NCI-H526 (cell line): ENCODE data around the gene MGAT4C.

Source experiments
- DNase-seq, 2 experiments: peaks; one replicate each; lab custom pipeline; 2025; lab: John Stamatoyannopoulos, UW

MGAT4C gene

GRCh38 chr12:85975716-85976115, 280.5 kb downstream of the MGAT4C start:
- DNase-seq, result no peak

DNA sequence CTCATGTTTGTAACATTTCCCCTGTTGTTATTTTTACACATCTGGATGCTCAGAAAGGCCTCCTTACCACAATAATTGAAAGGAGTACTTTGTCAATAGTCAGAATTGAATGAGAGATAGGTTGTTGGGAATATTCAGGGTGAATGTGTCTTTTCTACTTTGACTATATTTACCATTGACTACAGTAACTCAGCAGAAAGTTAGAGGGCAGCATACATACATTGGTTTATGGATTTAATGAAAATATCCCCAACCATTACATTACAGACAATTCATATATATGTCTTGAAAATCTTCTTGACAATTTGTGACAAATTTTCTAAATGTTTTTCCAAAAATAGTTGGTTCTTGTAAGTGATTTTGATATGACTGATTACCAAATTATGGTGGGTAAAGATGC, 284.4 kb downstream of the MGAT4C start:
- no peak for DNase-seq

DNA sequence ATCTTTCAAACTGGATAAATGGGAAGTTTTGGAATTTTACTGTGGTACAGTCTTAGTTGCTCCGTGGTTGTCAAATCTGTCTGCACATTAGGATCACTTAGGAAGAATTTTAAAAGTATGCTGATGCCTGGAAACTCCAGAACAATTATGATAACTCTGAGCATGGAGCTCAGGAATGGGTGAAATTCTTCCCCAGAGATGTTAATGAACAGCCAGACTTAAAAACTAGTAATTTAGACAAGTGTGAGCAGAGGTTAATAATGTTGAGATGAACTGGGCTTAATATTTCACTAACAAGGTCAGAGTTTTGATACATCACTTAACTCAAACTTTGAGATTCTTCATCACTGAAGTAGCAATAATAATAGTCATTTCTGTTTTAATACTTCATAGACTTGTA, 287.6 kb downstream of the MGAT4C start:
- DNase-seq, result no peak

DNA sequence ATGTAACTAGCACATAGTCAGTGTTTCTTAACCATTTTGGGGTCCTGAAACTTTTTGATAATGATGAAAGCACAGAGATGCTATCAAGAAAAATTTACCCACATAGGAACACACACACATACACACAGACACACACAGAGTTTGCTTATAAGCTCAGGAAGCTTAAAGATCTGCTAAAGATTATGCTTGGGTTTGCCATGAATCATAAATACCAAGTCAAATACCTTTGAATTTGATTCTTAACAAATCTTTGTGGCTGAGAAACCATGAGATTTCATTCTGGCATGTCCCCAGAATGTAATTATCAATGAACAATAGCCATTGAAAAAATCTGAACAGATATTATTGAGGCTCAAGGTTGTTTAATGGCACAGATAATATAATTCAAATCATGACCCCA, 292.9 kb downstream of the MGAT4C start:
- no peak for DNase-seq

GRCh38 chr12:85956081-85956480, 300.1 kb downstream of the MGAT4C start:
- DNase-seq, result no peak

GRCh38 chr12:85955127-85955526, 301.1 kb downstream of the MGAT4C start:
- DNase-seq, result peak in 1 of 2 experiments; percentile 1

DNA sequence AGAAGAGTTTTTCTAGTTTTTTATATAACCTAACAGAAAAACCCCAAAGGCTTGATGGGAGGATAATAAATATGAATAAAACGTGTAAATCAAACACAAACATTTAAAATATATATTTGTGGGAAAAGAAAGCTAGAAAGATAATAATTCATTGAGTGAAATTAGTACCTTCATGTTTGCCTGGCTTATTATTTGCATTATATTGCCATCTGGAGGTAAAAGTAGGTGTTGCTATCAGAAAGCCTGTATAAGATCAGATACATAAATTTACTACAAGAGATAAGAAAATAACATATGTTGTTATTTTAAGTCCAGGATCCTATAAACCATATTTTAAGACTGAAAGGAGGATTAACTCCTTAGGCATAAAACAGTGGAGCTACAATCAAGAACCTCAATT, 304.4 kb downstream of the MGAT4C start:
- DNase-seq, result peak; percentile 10 to 44

GRCh38 chr12:85949253-85949652, 306.9 kb downstream of the MGAT4C start:
- DNase-seq, result peak in 1 of 2 experiments; percentile 17

DNA sequence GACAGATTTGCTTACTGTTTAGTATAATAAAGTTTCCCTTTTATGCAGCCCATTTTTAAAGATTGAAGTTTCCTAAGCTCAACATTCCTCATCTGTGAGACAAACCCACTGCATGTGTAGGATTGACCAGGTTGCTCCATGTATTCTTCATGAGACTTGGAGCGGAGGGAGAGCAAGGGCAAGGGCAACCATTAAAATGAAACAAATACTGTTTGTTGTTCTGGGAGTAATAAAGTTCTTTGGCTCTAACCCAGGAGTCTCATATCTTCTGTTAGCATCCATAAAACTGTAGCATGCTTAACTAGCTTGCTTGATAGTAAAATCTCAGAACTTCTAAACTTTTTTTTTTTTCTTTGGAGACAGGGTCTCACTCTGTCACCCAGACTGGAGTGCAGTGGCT, 307.9 kb downstream of the MGAT4C start:
- DNase-seq, result no peak

DNA sequence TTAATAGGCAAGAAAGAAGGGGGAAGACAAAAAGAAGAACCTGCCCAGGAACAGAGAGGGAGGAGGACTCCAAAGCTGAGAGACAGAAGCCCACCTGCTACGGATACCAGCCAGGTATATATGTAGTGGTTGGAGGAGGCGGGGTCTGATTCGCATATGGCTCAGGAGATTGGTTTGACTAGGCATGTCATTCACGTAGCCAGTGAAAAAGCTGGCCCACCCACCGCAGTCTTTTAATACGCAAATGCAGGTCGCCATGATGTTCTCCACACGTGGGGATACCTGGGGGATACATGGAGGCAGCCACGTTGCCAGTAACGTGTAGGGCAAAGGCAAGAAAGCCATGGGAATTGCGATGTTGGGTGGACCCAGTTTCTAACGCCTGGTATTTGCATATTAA, 308.9 kb downstream of the MGAT4C start:
- no peak for DNase-seq

GRCh38 chr12:85946375-85946774, 309.8 kb downstream of the MGAT4C start:
- no peak for DNase-seq

GRCh38 chr12:85927166-85927565, 329.0 kb downstream of the MGAT4C start:
- no peak for DNase-seq

DNA sequence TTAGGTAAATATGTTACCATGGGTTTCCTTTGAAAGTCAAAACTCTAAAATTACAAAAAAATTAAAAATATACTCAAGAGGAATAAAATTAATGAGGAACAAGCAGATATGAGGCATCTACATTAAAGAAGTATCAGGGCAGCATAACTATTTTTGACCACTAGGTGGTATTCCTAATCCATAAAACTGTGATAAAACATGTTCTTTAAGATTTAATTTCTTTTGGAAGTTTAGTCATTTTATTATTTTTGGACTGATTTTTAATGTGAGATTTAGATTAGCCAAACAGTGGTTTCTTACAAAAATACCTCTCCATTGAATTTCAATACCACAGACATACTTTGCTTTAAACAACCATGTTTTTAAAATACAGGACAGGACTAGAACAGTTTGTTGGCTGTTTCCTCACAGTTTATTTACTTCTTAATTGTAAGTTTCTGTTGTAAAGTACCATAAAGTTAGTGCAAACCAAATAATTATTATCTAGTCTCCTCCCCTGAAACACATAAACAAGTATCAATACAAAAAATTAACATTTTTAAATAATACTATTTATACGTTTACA, 332.3 kb downstream of the MGAT4C start:
- peak in 1 of 2 experiments; percentile 23 for DNase-seq

DNA sequence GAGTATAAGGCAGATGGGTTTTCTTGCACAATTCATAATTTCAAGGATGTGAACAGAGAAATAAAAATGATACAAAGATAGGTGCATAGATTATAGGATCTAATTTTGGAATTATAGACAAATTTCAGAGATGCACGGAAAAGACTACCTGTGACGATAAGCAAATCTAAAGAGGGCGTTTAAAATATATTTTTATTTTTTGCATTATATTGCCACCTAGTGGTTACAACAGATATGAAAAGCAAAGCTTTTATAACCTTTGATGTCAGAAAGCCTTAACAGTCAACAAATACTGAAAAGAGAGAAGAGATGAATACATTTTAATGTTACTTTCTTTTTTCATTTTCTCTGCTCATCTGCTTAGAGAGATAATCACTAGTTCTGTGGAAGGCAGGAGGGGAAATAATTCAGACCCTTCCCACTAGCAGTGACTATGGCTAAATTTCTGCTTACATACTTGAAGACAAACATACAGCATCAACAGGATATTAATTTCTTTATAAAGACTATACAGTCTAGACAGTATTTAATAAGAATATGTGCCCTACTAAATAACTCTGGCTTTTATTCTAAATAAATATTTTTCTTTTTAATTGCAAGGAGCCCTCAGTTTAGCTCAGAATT, 335.8 kb downstream of the MGAT4C start:
- peak; percentile 18 to 57 for DNase-seq
